ENCODE data around the gene KCNIP3. TPM values are rescaled to one million over a fixed set of nuclear protein-coding genes. Genes with fewer than 3 reads are reported as not detected.
A peak's percentile ranks its signal among the peaks of the same experiment; 100 is the strongest.

Gene KCNIP3
- total RNA-seq, 2 experiments from 2014 or later: 0.52 TPM; not detected in 1

GRCh38 chr2:95379371-95379831 is 82.3 kb downstream of the KCNIP3 start:
- ChIA-PET CTCF (no interaction called here), POLR2A (no interaction called here)
- no peak overlapping the region for H3K4me3 ChIP-seq (ENCODE audit: low read length)
- Mint-ChIP-seq H3K9me3 (no peaks in the 10 kb centered on the region), H3K36me3 (ENCODE audit: low read depth) (no peaks in the 10 kb centered on the region), H3K4me1 (ENCODE audit: low read depth) (no peaks in the 10 kb centered on the region), H3K27ac (no peak overlapping the region), H3K4me3 (no peak overlapping the region), H3K27me3 (peaks cover 10% of the 10 kb centered on the region)
- intact Hi-C loops (cut with DNase I, micrococcal nuclease): no loop called here
- peaks cover 6% of the 10 kb centered on the region for H3K4me1 ChIP-seq (ENCODE audit: insufficient read depth, low read length)
- no peak overlapping the region for H3K27ac ChIP-seq (ENCODE audit: low read depth in 1 of 2, low read length in 2 of 2)
- no peaks in the 10 kb centered on the region for H3K36me3 ChIP-seq (ENCODE audit: insufficient read depth, low read length)
- peaks cover 0 to 2% of the 10 kb centered on the region in 2 experiments for H3K9me3 ChIP-seq (ENCODE audit: control insufficient read depth in 1 of 2, insufficient read depth in 1 of 2, low read length in 2 of 2)
- ATAC-seq (ENCODE audit: poor library complexity) (no peak), DNase-seq (peak in 2 of 14 experiments; percentile 5 to 12)
- TF ChIP-seq CTCF (IDR thresholded peaks at IDR 0.05): no peak
- H3K27me3 ChIP-seq (ENCODE audit: control insufficient read depth in 1 of 2, insufficient read depth in 2 of 2, low read length in 2 of 2): peaks cover 0 to 10% of the 10 kb centered on the region in 2 experiments

- Mint-ChIP-seq H3K27ac (no peak overlapping the region), H3K4me3 (no peak overlapping the region), H3K36me3 (ENCODE audit: low read depth) (no peaks in the 10 kb centered on the region), H3K9me3 (no peaks in the 10 kb centered on the region), H3K27me3 (peaks cover 4% of the 10 kb centered on the region), H3K4me1 (ENCODE audit: low read depth) (no peaks in the 10 kb centered on the region)
- no peaks in the 10 kb centered on the region for H3K9me3 ChIP-seq (ENCODE audit: control insufficient read depth in 1 of 2, insufficient read depth in 1 of 2, low read length in 2 of 2)
- DNase-seq: no peak
- no peaks in the 10 kb centered on the region for H3K4me1 ChIP-seq (ENCODE audit: insufficient read depth, low read length)
- ChIA-PET POLR2A (no interaction called here), CTCF (no interaction called here)
- no peak overlapping the region for H3K4me3 ChIP-seq (ENCODE audit: low read length)
- TF ChIP-seq CTCF (IDR thresholded peaks at IDR 0.05): no peak
- intact Hi-C loops (cut with DNase I, micrococcal nuclease): no loop called here
- H3K27ac ChIP-seq (ENCODE audit: low read depth in 1 of 2, low read length in 2 of 2): no peak overlapping the region
- H3K36me3 ChIP-seq (ENCODE audit: insufficient read depth, low read length): no peaks in the 10 kb centered on the region
- peaks cover 0 to 10% of the 10 kb centered on the region in 2 experiments for H3K27me3 ChIP-seq (ENCODE audit: control insufficient read depth in 1 of 2, insufficient read depth in 2 of 2, low read length in 2 of 2)
- no peak for ATAC-seq (ENCODE audit: poor library complexity)
Measured at GRCh38 chr2:95380280-95380679, 83.1 kb downstream of the KCNIP3 start.

GRCh38 chr2:95380731-95381130 is 83.6 kb downstream of the KCNIP3 start:
- H3K4me1 ChIP-seq (ENCODE audit: insufficient read depth, low read length): no peaks in the 10 kb centered on the region
- Mint-ChIP-seq H3K4me1 (ENCODE audit: low read depth) (no peaks in the 10 kb centered on the region), H3K4me3 (no peak overlapping the region), H3K9me3 (no peaks in the 10 kb centered on the region), H3K27ac (no peak overlapping the region), H3K27me3 (peaks cover 4% of the 10 kb centered on the region), H3K36me3 (ENCODE audit: low read depth) (no peaks in the 10 kb centered on the region)
- peaks cover 0 to 6% of the 10 kb centered on the region in 2 experiments for H3K27me3 ChIP-seq (ENCODE audit: control insufficient read depth in 1 of 2, insufficient read depth in 2 of 2, low read length in 2 of 2)
- CTCF ChIA-PET: no interaction called here
- intact Hi-C loops (cut with DNase I, micrococcal nuclease): no loop called here
- POLR2A ChIA-PET: no interaction called here
- DNase-seq (no peak), ATAC-seq (ENCODE audit: poor library complexity) (no peak)
- no peak overlapping the region for H3K4me3 ChIP-seq (ENCODE audit: low read length)
- H3K27ac ChIP-seq (ENCODE audit: low read depth in 1 of 2, low read length in 2 of 2): no peak overlapping the region
- H3K9me3 ChIP-seq (ENCODE audit: control insufficient read depth in 1 of 2, insufficient read depth in 1 of 2, low read length in 2 of 2): no peaks in the 10 kb centered on the region
- no peaks in the 10 kb centered on the region for H3K36me3 ChIP-seq (ENCODE audit: insufficient read depth, low read length)
- no peak for TF ChIP-seq CTCF (IDR thresholded peaks at IDR 0.05)

Measured in CD4-positive, alpha-beta T cell (primary cell).